ENCODE data around the gene SLC25A15. TPM values are rescaled to one million over a fixed set of nuclear protein-coding genes. Genes with fewer than 3 reads are reported as not detected.
A peak's percentile ranks its signal among the peaks of the same experiment; 100 is the strongest.

Gene SLC25A15
- total and polyA plus RNA-seq, 9 donors: 10.3 to 16.7 (median 13.4) TPM

GRCh38 chr13:40794414-40795368 is 5.3 kb downstream of the SLC25A15 start:
- peaks cover 37% of the 10 kb centered on the region for H3K36me3 ChIP-seq (ENCODE audit: control insufficient read depth, insufficient read depth, low read length)
- WGBS (ENCODE audit: insufficient coverage): 97% methylated on average over 8 of the region's 13 CpGs
- DNase-seq: no peak
- H3K27me3 ChIP-seq (ENCODE audit: control insufficient read depth, insufficient read depth, low read length): no peaks in the 10 kb centered on the region
- peaks cover 7% of the 10 kb centered on the region for H3K4me1 ChIP-seq (ENCODE audit: control insufficient read depth, insufficient read depth, low read length)
- H3K4me3 ChIP-seq (ENCODE audit: low read length): no peak overlapping the region
- H3K27ac ChIP-seq (ENCODE audit: low read length): no peak overlapping the region
- no peaks in the 10 kb centered on the region for H3K9me3 ChIP-seq (replicated peaks; ENCODE audit: control insufficient read depth, low read depth, low read length)

- Histone ChIP-seq H3K4me3 (ENCODE audit: low read length) (no peak overlapping the region), H3K27ac (ENCODE audit: low read length) (no peak overlapping the region), H3K9me3 (replicated peaks; ENCODE audit: control insufficient read depth, low read depth, low read length) (no peaks in the 10 kb centered on the region), H3K27me3 (ENCODE audit: control insufficient read depth, insufficient read depth, low read length) (no peaks in the 10 kb centered on the region), H3K36me3 (ENCODE audit: control insufficient read depth, insufficient read depth, low read length) (peaks cover 55% of the 10 kb centered on the region), H3K4me1 (ENCODE audit: control insufficient read depth, insufficient read depth, low read length) (no peaks in the 10 kb centered on the region)
- no peak for DNase-seq
- WGBS (ENCODE audit: insufficient coverage): 77% methylated on average over 5 of the region's 6 CpGs
Observed at GRCh38 chr13:40796649-40797048, 7.2 kb downstream of the SLC25A15 start.

- no peak for DNase-seq
- Histone ChIP-seq H3K4me1 (ENCODE audit: control insufficient read depth, insufficient read depth, low read length) (no peaks in the 10 kb centered on the region), H3K27ac (ENCODE audit: low read length) (no peak overlapping the region), H3K4me3 (ENCODE audit: low read length) (no peak overlapping the region), H3K36me3 (ENCODE audit: control insufficient read depth, insufficient read depth, low read length) (peaks cover 59% of the 10 kb centered on the region), H3K27me3 (ENCODE audit: control insufficient read depth, insufficient read depth, low read length) (no peaks in the 10 kb centered on the region), H3K9me3 (replicated peaks; ENCODE audit: control insufficient read depth, low read depth, low read length) (no peaks in the 10 kb centered on the region)
- 85% methylated on average over 5 of the region's 9 CpGs for WGBS (ENCODE audit: insufficient coverage)
Observed at GRCh38 chr13:40798380-40798779, 9.0 kb downstream of the SLC25A15 start.

GRCh38 chr13:40799508-40799907 is 10.1 kb downstream of the SLC25A15 start:
- no CpG with 5 or more reads among the region's 4 CpGs for WGBS (ENCODE audit: insufficient coverage)
- H3K4me1 ChIP-seq (ENCODE audit: control insufficient read depth, insufficient read depth, low read length): no peaks in the 10 kb centered on the region
- H3K9me3 ChIP-seq (replicated peaks; ENCODE audit: control insufficient read depth, low read depth, low read length): no peaks in the 10 kb centered on the region
- no peak overlapping the region for H3K27ac ChIP-seq (ENCODE audit: low read length)
- DNase-seq: no peak
- H3K27me3 ChIP-seq (ENCODE audit: control insufficient read depth, insufficient read depth, low read length): no peaks in the 10 kb centered on the region
- H3K4me3 ChIP-seq (ENCODE audit: low read length): no peak overlapping the region
- H3K36me3 ChIP-seq (ENCODE audit: control insufficient read depth, insufficient read depth, low read length): peaks cover 59% of the 10 kb centered on the region

- no peak overlapping the region for H3K27ac ChIP-seq (ENCODE audit: low read length)
- H3K4me1 ChIP-seq (ENCODE audit: control insufficient read depth, insufficient read depth, low read length): no peaks in the 10 kb centered on the region
- 70% methylated on average over 1 of the region's 5 CpGs for WGBS (ENCODE audit: insufficient coverage)
- H3K27me3 ChIP-seq (ENCODE audit: control insufficient read depth, insufficient read depth, low read length): no peaks in the 10 kb centered on the region
- no peak overlapping the region for H3K4me3 ChIP-seq (ENCODE audit: low read length)
- peaks cover 57% of the 10 kb centered on the region for H3K36me3 ChIP-seq (ENCODE audit: control insufficient read depth, insufficient read depth, low read length)
- H3K9me3 ChIP-seq (replicated peaks; ENCODE audit: control insufficient read depth, low read depth, low read length): no peaks in the 10 kb centered on the region
- no peak for DNase-seq
Observed at GRCh38 chr13:40800559-40800958, 11.1 kb downstream of the SLC25A15 start.

- DNase-seq: no peak
- H3K4me3 ChIP-seq (ENCODE audit: low read length): no peak overlapping the region
- H3K4me1 ChIP-seq (ENCODE audit: control insufficient read depth, insufficient read depth, low read length): no peaks in the 10 kb centered on the region
- peaks cover 56% of the 10 kb centered on the region for H3K36me3 ChIP-seq (ENCODE audit: control insufficient read depth, insufficient read depth, low read length)
- no peaks in the 10 kb centered on the region for H3K9me3 ChIP-seq (replicated peaks; ENCODE audit: control insufficient read depth, low read depth, low read length)
- no CpG with 5 or more reads among the region's 6 CpGs for WGBS (ENCODE audit: insufficient coverage)
- H3K27me3 ChIP-seq (ENCODE audit: control insufficient read depth, insufficient read depth, low read length): no peaks in the 10 kb centered on the region
- no peak overlapping the region for H3K27ac ChIP-seq (ENCODE audit: low read length)
Observed at GRCh38 chr13:40801255-40802217, 12.1 kb downstream of the SLC25A15 start.

GRCh38 chr13:40803316-40803715 is 13.9 kb downstream of the SLC25A15 start:
- no peak overlapping the region for H3K27ac ChIP-seq (ENCODE audit: low read length)
- H3K4me1 ChIP-seq (ENCODE audit: control insufficient read depth, insufficient read depth, low read length): no peaks in the 10 kb centered on the region
- no peak for DNase-seq
- H3K9me3 ChIP-seq (replicated peaks; ENCODE audit: control insufficient read depth, low read depth, low read length): no peaks in the 10 kb centered on the region
- 92% methylated on average over 4 of the region's 5 CpGs for WGBS (ENCODE audit: insufficient coverage)
- no peak overlapping the region for H3K4me3 ChIP-seq (ENCODE audit: low read length)
- peaks cover 69% of the 10 kb centered on the region for H3K36me3 ChIP-seq (ENCODE audit: control insufficient read depth, insufficient read depth, low read length)
- no peaks in the 10 kb centered on the region for H3K27me3 ChIP-seq (ENCODE audit: control insufficient read depth, insufficient read depth, low read length)

GRCh38 chr13:40806241-40806640 is 16.8 kb downstream of the SLC25A15 start:
- H3K27ac ChIP-seq (ENCODE audit: low read length): no peak overlapping the region
- no peaks in the 10 kb centered on the region for H3K4me1 ChIP-seq (ENCODE audit: control insufficient read depth, insufficient read depth, low read length)
- H3K27me3 ChIP-seq (ENCODE audit: control insufficient read depth, insufficient read depth, low read length): no peaks in the 10 kb centered on the region
- H3K9me3 ChIP-seq (replicated peaks; ENCODE audit: control insufficient read depth, low read depth, low read length): no peaks in the 10 kb centered on the region
- 50% methylated on average over 1 of the region's 1 CpG for WGBS (ENCODE audit: insufficient coverage)
- no peak overlapping the region for H3K4me3 ChIP-seq (ENCODE audit: low read length)
- H3K36me3 ChIP-seq (ENCODE audit: control insufficient read depth, insufficient read depth, low read length): peaks cover 59% of the 10 kb centered on the region
- DNase-seq: no peak

GRCh38 chr13:40809471-40809870 is 20.1 kb downstream of the SLC25A15 start:
- H3K4me3 ChIP-seq (ENCODE audit: low read length): no peak overlapping the region
- H3K4me1 ChIP-seq (ENCODE audit: control insufficient read depth, insufficient read depth, low read length): no peaks in the 10 kb centered on the region
- WGBS (ENCODE audit: insufficient coverage): 40% methylated on average over 2 of the region's 5 CpGs
- DNase-seq: peak; percentile 21
- no peak overlapping the region for H3K27ac ChIP-seq (ENCODE audit: low read length)
- H3K9me3 ChIP-seq (replicated peaks; ENCODE audit: control insufficient read depth, low read depth, low read length): peaks cover 8% of the 10 kb centered on the region
- peaks cover 61% of the 10 kb centered on the region for H3K36me3 ChIP-seq (ENCODE audit: control insufficient read depth, insufficient read depth, low read length)
- no peaks in the 10 kb centered on the region for H3K27me3 ChIP-seq (ENCODE audit: control insufficient read depth, insufficient read depth, low read length)

GRCh38 chr13:40812102-40812501 is 22.7 kb downstream of the SLC25A15 start:
- H3K36me3 ChIP-seq (ENCODE audit: control insufficient read depth, insufficient read depth, low read length): peaks cover 45% of the 10 kb centered on the region
- no CpG with 5 or more reads among the region's 4 CpGs for WGBS (ENCODE audit: insufficient coverage)
- no peak for DNase-seq

More at GRCh38 chr13:40812102-40812501, 22.7 kb downstream of the SLC25A15 start:
- Histone ChIP-seq H3K9me3 (replicated peaks; ENCODE audit: control insufficient read depth, low read depth, low read length) (peaks cover 18% of the 10 kb centered on the region), H3K27ac (ENCODE audit: low read length) (no peak overlapping the region), H3K27me3 (ENCODE audit: control insufficient read depth, insufficient read depth, low read length) (no peaks in the 10 kb centered on the region), H3K4me1 (ENCODE audit: control insufficient read depth, insufficient read depth, low read length) (no peaks in the 10 kb centered on the region), H3K4me3 (ENCODE audit: low read length) (no peak overlapping the region)
